Mesenchymal stem cell (in vitro differentiated cells and primary cell): ENCODE data around the gene UTS2R.
"Not testable (repeated sequence)": the region's sequence is repeated elsewhere in the genome, so short reads cannot be mapped to it uniquely, and the experiment has no call there.

Experiments
- DNase-seq: peaks from one replicate; pipeline ENCODE4 v3.0.0-alpha.2; 2013
- H2AFZ ChIP-seq: one replicate; pipeline ENCODE4 v1.6.1; 2013; ENCODE audit warnings: low read depth, mild to moderate bottlenecking, control low read depth, inconsistent platforms, low read length, moderate library complexity
- H2AK5ac ChIP-seq: 2 replicates; pipeline ENCODE4 v1.6.1; 2013; ENCODE audit warnings: low read length, moderate library complexity, mild to moderate bottlenecking, inconsistent platforms; ENCODE audit not compliant: severe bottlenecking
- H2BK120ac ChIP-seq: one replicate; pipeline ENCODE4 v1.6.1; 2013; ENCODE audit warnings: low read depth, mild to moderate bottlenecking, inconsistent platforms, low read length, moderate library complexity
- H2BK12ac ChIP-seq, 2 experiments: one replicate each; pipeline ENCODE4 v1.6.1; 2013; ENCODE audit warnings: inconsistent platforms in 2 of 2, low read length in 2 of 2, mild to moderate bottlenecking in 2 of 2, moderate library complexity in 2 of 2, control low read depth in 1 of 2
- H2BK15ac ChIP-seq: one replicate; pipeline ENCODE4 v1.6.1; 2013; ENCODE audit warnings: mild to moderate bottlenecking, low read depth, inconsistent platforms; ENCODE audit not compliant: poor library complexity, severe bottlenecking
- H2BK5ac ChIP-seq: 2 replicates; pipeline ENCODE4 v1.6.1; 2013; ENCODE audit warnings: low read depth, mild to moderate bottlenecking, low read length, control low read depth, inconsistent platforms; ENCODE audit not compliant: poor library complexity, severe bottlenecking
- H3K14ac ChIP-seq, 2 experiments: one replicate each; pipeline ENCODE4 v1.6.1; 2013; ENCODE audit warnings: inconsistent platforms in 2 of 2, low read length in 2 of 2, control low read depth in 1 of 2, mild to moderate bottlenecking in 1 of 2, moderate library complexity in 1 of 2
- H3K18ac ChIP-seq, 2 experiments: one replicate each; pipeline ENCODE4 v1.6.1; 2013; ENCODE audit warnings: inconsistent platforms in 2 of 2, low read length in 2 of 2, control low read depth in 1 of 2, low read depth in 1 of 2, mild to moderate bottlenecking in 1 of 2
- H3K23ac ChIP-seq, 2 experiments: one replicate each; pipeline ENCODE4 v1.6.1; 2013; ENCODE audit warnings: inconsistent platforms in 2 of 2, low read length in 2 of 2, mild to moderate bottlenecking in 2 of 2, moderate library complexity in 2 of 2, control low read depth in 1 of 2
- H3K27ac ChIP-seq: 2 replicates; pipeline ENCODE4 v1.5.1; 2013; ENCODE audit warnings: mild to moderate bottlenecking, moderate library complexity, low read length, control low read depth, inconsistent platforms; ENCODE audit not compliant: poor library complexity, severe bottlenecking
- H3K27me3 ChIP-seq, 2 experiments: 2 replicates each; pipeline versions ENCODE4 v1.6.1 to v1.7.0; 2013; ENCODE audit warnings: low read length in 2 of 2, mild to moderate bottlenecking in 2 of 2, moderate library complexity in 2 of 2, control low read depth in 1 of 2, inconsistent platforms in 1 of 2; ENCODE audit not compliant: control insufficient read depth in 1 of 2, insufficient read depth in 1 of 2
- H3K36me3 ChIP-seq, 2 experiments: 2 replicates each; pipeline versions ENCODE4 v1.6.1 to v1.7.0; 2013; ENCODE audit warnings: low read length in 2 of 2, control low read depth in 1 of 2, inconsistent platforms in 1 of 2, low read depth in 1 of 2, mild to moderate bottlenecking in 1 of 2; ENCODE audit not compliant: insufficient read depth in 2 of 2, control insufficient read depth in 1 of 2
- H3K4ac ChIP-seq, 2 experiments: one replicate each; pipeline ENCODE4 v1.6.1; 2013; ENCODE audit warnings: inconsistent platforms in 2 of 2, low read length in 2 of 2, mild to moderate bottlenecking in 2 of 2, moderate library complexity in 2 of 2, control low read depth in 1 of 2, low read depth in 1 of 2
- H3K4me1 ChIP-seq: 2 replicates; pipeline ENCODE4 v1.6.1; 2013; ENCODE audit warnings: low read depth, low read length, control low read depth; ENCODE audit not compliant: control insufficient read depth, insufficient read depth
- H3K4me2 ChIP-seq: 2 replicates; pipeline ENCODE4 v1.6.1; 2013; ENCODE audit warnings: low read length, mild to moderate bottlenecking, inconsistent platforms; ENCODE audit not compliant: poor library complexity, severe bottlenecking
- H3K4me3 ChIP-seq, 2 experiments: 2 replicates each; pipeline versions ENCODE4 v1.5.1 to v1.7.0; 2013; ENCODE audit warnings: low read length in 2 of 2, mild to moderate bottlenecking in 2 of 2, control low read depth in 1 of 2, low read depth in 1 of 2; ENCODE audit not compliant: insufficient read depth in 1 of 2
- H3K79me1 ChIP-seq: replicated peaks from 2 replicates; pipeline ENCODE4 v1.6.1; 2013; ENCODE audit warnings: mild to moderate bottlenecking, control low read depth, low read length, inconsistent platforms; ENCODE audit not compliant: poor library complexity, severe bottlenecking
- H3K9ac ChIP-seq: 2 replicates; pipeline ENCODE4 v1.7.0; 2013; ENCODE audit warnings: mild to moderate bottlenecking, low read length, moderate library complexity
- H3K9me3 ChIP-seq: 2 replicates; pipeline ENCODE4 v1.7.0; 2013; ENCODE audit warnings: mild to moderate bottlenecking, low read length; ENCODE audit not compliant: control insufficient read depth
- H4K8ac ChIP-seq: one replicate; pipeline ENCODE4 v1.6.1; 2013; ENCODE audit warnings: inconsistent platforms, mild to moderate bottlenecking, low read length, moderate library complexity
- H4K91ac ChIP-seq: one replicate; pipeline ENCODE4 v1.6.1; 2013; ENCODE audit warnings: mild to moderate bottlenecking, low read length, inconsistent platforms
- WGBS: methylation state at CpG from one replicate; pipeline ENCODE4 v1.1.7; 2013; ENCODE audit warnings: mixed read lengths; 5-methylcytosine and 5-hydroxymethylcytosine counted together

UTS2R gene

GRCh38 chr17:82376042-82376730 lies 4.6 kb downstream of the UTS2R start:
- H3K79me1 ChIP-seq, result no peaks in the 10 kb centered on the region

GRCh38 chr17:82377294-82377693 lies 5.7 kb downstream of the UTS2R start:
- H2BK5ac ChIP-seq, DNase-seq, H3K9ac ChIP-seq, H2BK12ac ChIP-seq, H3K14ac ChIP-seq, H3K79me1 ChIP-seq, H3K36me3 ChIP-seq, H2BK15ac ChIP-seq, H3K4me2 ChIP-seq, H2AK5ac ChIP-seq, H2AFZ ChIP-seq, H3K18ac ChIP-seq, H3K23ac ChIP-seq, H3K9me3 ChIP-seq, H2BK120ac ChIP-seq, H3K4ac ChIP-seq, H4K91ac ChIP-seq, H3K27ac ChIP-seq, H3K4me3 ChIP-seq, H3K4me1 ChIP-seq, H4K8ac ChIP-seq: not testable (repeated sequence)
- peaks cover 39 to 65% of the 10 kb centered on the region in 2 experiments for H3K27me3 ChIP-seq
- no CpG with 5 or more reads among the region's 5 CpGs for WGBS

More at GRCh38 chr17:82376042-82376730, 4.6 kb downstream of the UTS2R start:
- no peak overlapping the region for H3K4me3 ChIP-seq
- no peak overlapping the region for H4K91ac ChIP-seq
- peaks cover 13% of the 10 kb centered on the region for H3K4me1 ChIP-seq
- no peak overlapping the region for H3K9ac ChIP-seq
- DNase-seq, result no peak
- no peak overlapping the region for H3K4me2 ChIP-seq
- H2BK12ac ChIP-seq, result no peak overlapping the region
- no peak overlapping the region for H2BK120ac ChIP-seq
- WGBS, result 78% methylated on average over 15 of the region's 16 CpGs
- H3K18ac ChIP-seq, result no peak overlapping the region
- no peak overlapping the region for H3K27ac ChIP-seq
- H3K14ac ChIP-seq, result no peak overlapping the region
- no peak overlapping the region for H2AK5ac ChIP-seq
- no peak overlapping the region for H3K23ac ChIP-seq
- peaks cover 45 to 74% of the 10 kb centered on the region in 2 experiments for H3K27me3 ChIP-seq
- H2BK15ac ChIP-seq, result no peak overlapping the region
- no peak overlapping the region for H2BK5ac ChIP-seq
- peaks cover 0 to 3% of the 10 kb centered on the region in 2 experiments for H3K36me3 ChIP-seq
- no peak overlapping the region for H4K8ac ChIP-seq
- H2AFZ ChIP-seq, result no peak overlapping the region
- H3K4ac ChIP-seq, result no peak overlapping the region
- no peaks in the 10 kb centered on the region for H3K9me3 ChIP-seq

- 87% methylated on average over 30 of the region's 31 CpGs for WGBS
Observed at GRCh38 chr17:82377924-82378740, 6.6 kb downstream of the UTS2R start.

GRCh38 chr17:82378741-82379021 lies 7.1 kb downstream of the UTS2R start:
- H2BK15ac ChIP-seq, result no peak overlapping the region
- H3K9me3 ChIP-seq, result no peaks in the 10 kb centered on the region
- WGBS, result 78% methylated on average over 10 of the region's 10 CpGs
- no peak overlapping the region for H2BK5ac ChIP-seq
- H3K18ac ChIP-seq, result no peak overlapping the region
- H3K36me3 ChIP-seq, result peaks cover 0 to 3% of the 10 kb centered on the region in 2 experiments
- H3K79me1 ChIP-seq, result no peaks in the 10 kb centered on the region
- H2AFZ ChIP-seq, result no peak overlapping the region
- no peak for DNase-seq
- no peak overlapping the region for H4K91ac ChIP-seq
- no peak overlapping the region for H4K8ac ChIP-seq
- no peak overlapping the region for H3K4ac ChIP-seq
- no peak overlapping the region for H3K9ac ChIP-seq
- no peak overlapping the region for H3K23ac ChIP-seq
- no peak overlapping the region for H3K4me3 ChIP-seq
- no peak overlapping the region for H2BK12ac ChIP-seq
- no peak overlapping the region for H2BK120ac ChIP-seq
- no peak overlapping the region for H2AK5ac ChIP-seq
- no peak overlapping the region for H3K4me2 ChIP-seq
- H3K4me1 ChIP-seq, result peaks cover 4% of the 10 kb centered on the region
- H3K27ac ChIP-seq, result no peak overlapping the region
- peaks cover 29 to 51% of the 10 kb centered on the region in 2 experiments for H3K27me3 ChIP-seq
- no peak overlapping the region for H3K14ac ChIP-seq

More at GRCh38 chr17:82377924-82378740, 6.6 kb downstream of the UTS2R start:
- Histone ChIP-seq H2BK5ac (no peak overlapping the region), H3K4me3 (no peak overlapping the region), H2BK120ac (no peak overlapping the region), H3K9me3 (no peaks in the 10 kb centered on the region), H3K27ac (no peak overlapping the region), H3K79me1 (no peaks in the 10 kb centered on the region), H2AFZ (no peak overlapping the region), H3K9ac (no peak overlapping the region), H3K36me3 (peaks cover 0 to 3% of the 10 kb centered on the region in 2 experiments), H4K91ac (no peak overlapping the region), H3K23ac (no peak overlapping the region), H3K27me3 (peaks cover 30 to 57% of the 10 kb centered on the region in 2 experiments), H3K4ac (no peak overlapping the region), H2AK5ac (no peak overlapping the region), H2BK12ac (no peak overlapping the region), H3K18ac (no peak overlapping the region), H2BK15ac (no peak overlapping the region), H3K4me2 (no peak overlapping the region), H3K14ac (no peak overlapping the region), H3K4me1 (peaks cover 4% of the 10 kb centered on the region), H4K8ac (no peak overlapping the region)
- no peak for DNase-seq
